ENCODE measurements around the gene IFRD1. TPM values are rescaled to one million over a fixed set of nuclear protein-coding genes. Genes with fewer than 3 reads are reported as not detected.

IFRD1 gene
- total and polyA plus RNA-seq, 12 donors = 20.5 to 86.2 (median 52.7) TPM

DNA sequence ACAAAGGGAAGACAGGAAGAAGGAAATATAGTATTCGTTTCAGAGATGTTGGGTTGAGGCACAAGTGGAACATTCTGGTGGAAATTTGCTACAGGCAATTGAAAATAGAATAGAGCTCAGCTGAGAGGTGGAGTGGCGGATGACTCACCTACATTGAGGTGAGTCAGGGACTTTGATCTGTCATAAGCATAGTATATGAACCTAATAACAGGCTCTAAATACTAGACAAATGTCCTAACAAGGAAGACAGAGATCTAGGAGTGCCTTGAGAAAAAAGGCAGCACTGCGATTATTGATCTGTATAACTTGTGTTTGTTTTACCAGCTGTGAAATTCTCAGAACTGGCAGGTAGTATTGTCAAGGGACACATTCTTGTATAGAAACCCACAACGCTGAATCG, 907 bp upstream of the IFRD1 start:
- Histone ChIP-seq H3K9me3 (replicated peaks in 1 of 3) (no peaks in the 10 kb centered on the region), H3K36me3 (replicated peaks in 1 of 2) (no peaks in the 10 kb centered on the region), H3K4me3 (peak overlapping the region in 1 of 4 donors; percentile 81), H3K27me3 (no peaks in the 10 kb centered on the region), H3K4me1 (replicated peaks in 1 of 2) (peaks cover 21 to 33% of the 10 kb centered on the region in 2 donors), H3K27ac (peak overlapping the region in 4 of 5 donors; percentile 90 to 99 (median 98))
- no peak for TF ChIP-seq POLR2A (IDR thresholded peaks at IDR 0.05)
- TF ChIP-seq, protein P1, sequence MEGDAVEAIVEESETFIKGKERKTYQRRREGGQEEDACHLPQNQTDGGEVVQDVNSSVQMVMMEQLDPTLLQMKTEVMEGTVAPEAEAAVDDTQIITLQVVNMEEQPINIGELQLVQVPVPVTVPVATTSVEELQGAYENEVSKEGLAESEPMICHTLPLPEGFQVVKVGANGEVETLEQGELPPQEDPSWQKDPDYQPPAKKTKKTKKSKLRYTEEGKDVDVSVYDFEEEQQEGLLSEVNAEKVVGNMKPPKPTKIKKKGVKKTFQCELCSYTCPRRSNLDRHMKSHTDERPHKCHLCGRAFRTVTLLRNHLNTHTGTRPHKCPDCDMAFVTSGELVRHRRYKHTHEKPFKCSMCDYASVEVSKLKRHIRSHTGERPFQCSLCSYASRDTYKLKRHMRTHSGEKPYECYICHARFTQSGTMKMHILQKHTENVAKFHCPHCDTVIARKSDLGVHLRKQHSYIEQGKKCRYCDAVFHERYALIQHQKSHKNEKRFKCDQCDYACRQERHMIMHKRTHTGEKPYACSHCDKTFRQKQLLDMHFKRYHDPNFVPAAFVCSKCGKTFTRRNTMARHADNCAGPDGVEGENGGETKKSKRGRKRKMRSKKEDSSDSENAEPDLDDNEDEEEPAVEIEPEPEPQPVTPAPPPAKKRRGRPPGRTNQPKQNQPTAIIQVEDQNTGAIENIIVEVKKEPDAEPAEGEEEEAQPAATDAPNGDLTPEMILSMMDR (IDR thresholded peaks at IDR 0.05) = no peak
- peak in 6 of 7 donors; percentile 35 to 71 (median 62) for DNase-seq
- 36 to 42% (median 40%) methylated on average over 5 of the region's 5 CpGs for WGBS, 4 donors
- intact Hi-C loops (cut with DNase I) = no loop called here

GRCh38 chr7:112450807-112451761, 824 bp downstream of the IFRD1 start:
- 0 to 2% (median 1%) methylated on average over 31 to 57 of the region's 57 CpGs for WGBS, 4 donors
- Histone ChIP-seq H3K36me3 (replicated peaks in 1 of 2) (peaks cover 0 to 6% of the 10 kb centered on the region in 2 donors), H3K4me3 (peak overlapping the region; percentile 75 to 97 (median 79)), H3K27me3 (no peaks in the 10 kb centered on the region), H3K9me3 (replicated peaks in 1 of 3) (no peaks in the 10 kb centered on the region), H3K4me1 (replicated peaks in 1 of 2) (peaks cover 24 to 37% of the 10 kb centered on the region in 2 donors), H3K27ac (peak overlapping the region; percentile 90 to 100 (median 98))
- intact Hi-C loops (cut with DNase I) = no loop called here
- DNase-seq = peak; percentile 96 to 99 (median 97)
- peak; percentile 61 to 76 for TF ChIP-seq POLR2A (IDR thresholded peaks at IDR 0.05)
- TF ChIP-seq, protein P1 (IDR thresholded peaks at IDR 0.05) = no peak

DNA sequence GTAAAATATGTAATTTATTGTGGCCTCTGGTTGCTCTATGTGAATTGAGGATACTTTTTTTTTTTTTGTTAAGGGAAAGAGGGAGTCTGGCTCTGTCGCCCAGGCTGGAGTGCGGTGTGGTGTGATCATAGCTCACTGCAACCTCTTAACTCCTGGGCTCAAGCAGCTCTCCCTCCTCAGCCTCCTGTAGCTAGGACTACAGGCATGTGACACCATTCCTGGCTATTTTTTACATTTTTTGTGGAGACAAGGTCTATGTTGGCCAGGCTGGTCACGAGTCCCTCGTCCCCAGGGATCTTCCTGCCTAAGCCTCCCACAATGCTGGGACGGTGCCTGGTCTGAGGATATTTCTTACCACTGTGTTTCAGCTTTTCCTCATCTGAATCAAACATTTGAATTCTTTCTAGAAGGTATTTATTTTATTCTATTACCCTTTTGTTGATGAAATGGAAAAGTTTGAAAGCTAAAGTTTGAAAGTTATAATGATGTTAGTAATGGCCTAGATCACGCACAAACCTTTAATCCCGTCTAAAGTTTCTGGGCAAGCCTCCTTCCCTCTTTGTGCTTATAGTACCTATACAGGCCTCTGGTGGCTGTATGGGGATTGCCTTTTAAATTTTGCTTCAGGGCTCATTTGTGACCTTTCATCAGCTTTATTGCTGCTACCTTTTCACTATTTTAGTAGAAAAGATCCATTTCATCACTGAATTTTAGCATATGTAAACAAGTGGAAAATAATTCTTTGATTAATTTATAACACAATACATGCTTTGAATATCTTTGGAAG, 2.0 kb downstream of the IFRD1 start:
- intact Hi-C loops (cut with DNase I) = no loop called here
- Histone ChIP-seq H3K27ac (peak overlapping the region; percentile 90 to 100 (median 98)), H3K4me1 (replicated peaks in 1 of 2) (peaks cover 24 to 37% of the 10 kb centered on the region in 2 donors), H3K36me3 (replicated peaks in 1 of 2) (peaks cover 0 to 18% of the 10 kb centered on the region in 2 donors), H3K4me3 (peak overlapping the region in 1 of 4 donors; percentile 81), H3K9me3 (replicated peaks in 1 of 3) (no peaks in the 10 kb centered on the region), H3K27me3 (no peaks in the 10 kb centered on the region)
- TF ChIP-seq, protein P1 (IDR thresholded peaks at IDR 0.05) = no peak
- peak; percentile 35 to 89 for TF ChIP-seq POLR2A (IDR thresholded peaks at IDR 0.05)
- 17 to 27% (median 20%) methylated on average over 7 of the region's 7 CpGs for WGBS, 4 donors
- DNase-seq = peak; percentile 51 to 75 (median 68)
